Measurements from ENCODE around the gene APOA4. TPM values are rescaled to one million over a fixed set of nuclear protein-coding genes. Genes with fewer than 3 reads are reported as not detected.

The APOA4 gene
- not detected for total RNA-seq
- long read RNA-seq = 0 reads

DNA sequence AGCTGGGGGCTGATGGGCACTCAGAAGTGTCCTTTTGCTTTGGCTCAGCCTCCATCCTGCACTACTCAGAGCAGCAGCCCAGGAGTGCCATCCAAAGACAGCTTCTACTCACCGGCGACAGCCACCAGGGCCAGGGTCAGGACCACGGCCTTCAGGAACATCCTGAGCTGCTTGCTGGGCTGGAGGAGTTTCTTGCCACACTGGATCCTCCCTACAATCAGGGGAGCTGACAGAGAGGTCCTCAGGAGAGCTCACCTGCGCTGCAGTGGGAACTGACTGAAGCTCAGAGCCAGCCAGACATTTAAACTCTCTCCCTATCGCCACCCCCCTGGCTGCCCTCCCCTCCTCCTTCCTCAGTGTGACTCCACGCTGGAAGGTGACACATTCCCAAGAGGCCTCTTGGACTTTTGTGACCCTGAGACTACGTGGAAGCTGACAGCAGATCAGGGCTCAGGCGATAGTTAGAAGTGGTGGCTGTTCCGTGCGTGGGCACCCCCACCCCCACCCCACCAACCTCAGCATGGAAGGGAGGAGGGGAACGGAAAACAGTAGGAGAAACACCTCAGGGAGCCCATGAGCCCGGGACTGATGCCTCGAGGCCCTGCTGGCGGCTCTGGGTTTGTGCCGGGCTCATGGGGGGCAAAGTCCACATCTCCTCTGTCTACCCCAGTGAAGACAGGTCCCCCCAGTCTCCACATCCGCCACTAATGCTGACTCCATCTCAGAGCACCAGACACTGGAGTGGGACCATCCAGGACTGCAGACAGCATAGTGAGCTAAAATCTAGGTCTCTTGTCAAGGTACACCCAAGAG lies at the start of gene APOA4:
TSS of gene APOA4 (minus strand) at position 274 of the 813 bp plus-strand sequence. CDS start at position 161, 113 bp downstream.
- intact Hi-C loops (cut with DNase I) = no loop called here
- DNase-seq (ENCODE audit: missing footprints) = no peak
- ATAC-seq = no peak

DNA sequence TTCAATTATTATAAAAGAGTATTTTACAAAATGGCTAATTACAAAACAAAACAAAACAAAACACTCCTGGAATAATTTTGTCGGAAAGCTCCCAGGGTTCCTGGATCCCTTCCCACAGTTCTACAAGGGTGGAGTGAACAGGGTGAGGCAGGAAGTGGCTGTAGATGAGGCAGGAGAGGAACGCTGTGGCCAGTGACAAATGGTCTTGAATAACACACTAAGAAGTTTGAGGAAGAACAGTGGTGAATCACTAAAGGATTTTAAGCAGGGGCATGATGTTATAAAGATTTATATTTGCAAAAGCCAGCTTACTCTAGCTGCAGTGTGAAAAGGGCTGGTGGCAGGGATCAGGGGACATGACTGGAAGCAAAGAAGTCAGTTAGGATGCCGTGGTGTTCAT lies 48.1 kb upstream of the APOA4 start:
- intact Hi-C loops (cut with DNase I) = no loop called here
- DNase-seq (ENCODE audit: missing footprints) = no peak
- no peak for ATAC-seq

DNA sequence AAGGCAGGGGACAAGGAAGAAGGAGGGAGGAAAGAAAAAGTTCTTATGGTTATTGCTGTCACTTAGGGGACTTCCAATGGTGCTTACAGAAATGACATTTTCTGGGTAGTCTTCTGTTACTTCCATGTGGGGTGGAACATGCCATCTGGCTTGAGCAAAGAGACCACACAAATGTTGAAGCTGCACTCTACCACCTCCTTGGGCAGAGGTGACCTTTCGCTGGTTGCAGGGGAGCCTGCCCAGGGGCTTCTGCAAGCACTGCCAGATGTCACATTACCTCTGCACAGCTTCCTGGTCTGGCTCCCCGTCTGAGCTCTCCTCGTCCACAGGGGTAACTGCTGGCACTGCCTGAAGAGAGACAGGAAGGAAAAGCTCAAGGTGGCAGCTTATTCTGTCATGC lies 47.0 kb upstream of the APOA4 start:
- no peak for ATAC-seq
- no peak for DNase-seq (ENCODE audit: missing footprints)
- intact Hi-C loops (cut with DNase I) = no loop called here

DNA sequence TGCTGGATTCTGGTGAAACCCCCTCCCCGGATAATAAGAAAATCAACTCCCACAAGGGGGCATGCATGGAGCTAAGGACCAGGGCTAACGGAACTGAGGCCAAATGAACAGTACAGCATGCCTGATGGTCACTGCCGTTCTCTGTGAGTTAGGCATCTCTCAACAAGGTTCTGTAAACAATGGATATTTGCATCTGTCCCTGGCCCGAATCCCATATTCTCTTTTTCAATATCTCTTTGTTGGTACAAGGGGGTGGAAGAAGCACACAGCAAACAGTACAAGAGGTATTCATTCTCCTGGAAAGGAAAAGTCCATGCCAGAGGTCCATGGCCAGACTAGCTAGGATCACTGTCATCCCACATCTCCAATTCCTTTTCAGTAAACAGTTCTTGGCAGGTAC lies 46.5 kb upstream of the APOA4 start:
- ATAC-seq (no peak), DNase-seq (ENCODE audit: missing footprints) (no peak)
- intact Hi-C loops (cut with DNase I) = no loop called here

DNA sequence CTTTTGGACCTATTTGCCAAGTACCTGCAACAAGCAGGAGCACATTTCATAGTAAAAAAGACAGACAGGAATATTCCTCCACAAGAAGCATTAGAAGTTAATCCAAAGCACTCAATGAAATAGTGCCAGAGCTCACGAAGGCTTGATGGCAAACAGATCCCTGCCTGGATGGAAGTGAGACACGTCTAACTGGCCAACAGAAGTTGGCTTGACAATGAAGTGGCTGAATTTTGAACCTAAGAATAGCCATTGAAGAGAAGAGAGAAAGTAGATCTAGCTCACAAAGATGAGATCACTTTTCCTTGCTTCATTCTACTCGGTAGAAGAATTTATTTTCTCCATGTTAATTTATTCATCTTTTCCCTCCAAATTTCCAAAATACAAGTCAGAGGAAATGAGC lies 45.0 kb upstream of the APOA4 start:
- DNase-seq (ENCODE audit: missing footprints) (no peak), ATAC-seq (peak; percentile 62)
- intact Hi-C loops (cut with DNase I) = no loop called here

DNA sequence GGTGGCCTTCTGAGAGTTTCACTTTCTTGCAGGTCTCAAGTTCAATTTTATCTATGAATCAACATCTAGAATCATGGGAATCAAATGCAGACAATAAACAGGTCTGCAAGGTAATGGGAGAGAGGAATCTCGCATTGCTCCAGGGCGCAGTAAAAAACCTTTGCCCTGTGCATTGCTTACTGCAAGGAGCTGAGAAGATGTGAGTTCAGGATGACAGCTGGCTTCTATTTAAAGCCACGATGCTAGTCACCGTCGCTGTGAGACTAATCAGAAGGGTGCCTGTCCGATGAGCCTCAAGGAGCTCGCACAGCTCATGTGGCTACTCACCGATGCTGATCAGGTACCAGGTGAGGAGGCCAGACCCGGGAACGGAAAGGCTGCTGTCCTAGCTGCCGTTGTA lies 44.5 kb upstream of the APOA4 start:
- intact Hi-C loops (cut with DNase I) = no loop called here
- DNase-seq (ENCODE audit: missing footprints) = no peak
- ATAC-seq = peak; percentile 11

DNA sequence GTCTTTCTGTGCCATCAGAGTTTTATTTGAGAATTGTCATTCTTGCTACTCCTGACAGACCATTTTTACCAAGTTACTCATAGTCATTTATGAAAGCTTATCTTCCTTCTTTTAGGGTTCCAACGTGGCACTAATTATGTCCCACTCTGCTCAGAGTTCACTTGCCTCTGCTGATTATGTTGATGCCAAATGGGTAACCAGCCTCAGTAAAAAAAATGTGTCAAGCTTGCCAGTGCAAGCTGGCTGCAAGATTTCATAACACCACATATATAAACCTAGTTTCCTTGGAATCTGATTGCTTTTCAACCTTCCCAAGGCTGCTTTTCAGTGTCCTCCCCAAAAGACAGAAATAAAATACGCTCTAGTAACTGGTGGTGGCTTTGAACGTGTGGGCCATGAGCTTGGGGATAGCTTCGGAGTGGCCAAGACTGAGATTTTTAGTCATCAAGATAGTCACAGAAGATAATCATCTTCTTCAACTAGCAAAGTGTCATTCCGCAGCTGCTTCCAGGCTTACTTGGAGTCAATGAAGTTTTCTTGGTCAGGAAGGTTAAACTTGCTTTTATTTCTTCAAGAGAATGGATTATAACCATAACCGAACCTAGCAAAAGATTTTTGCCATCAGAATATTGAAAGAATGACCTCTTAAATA lies 43.8 kb upstream of the APOA4 start:
- intact Hi-C loops (cut with DNase I) = no loop called here
- DNase-seq (ENCODE audit: missing footprints) = no peak
- ATAC-seq = peak; percentile 49

DNA sequence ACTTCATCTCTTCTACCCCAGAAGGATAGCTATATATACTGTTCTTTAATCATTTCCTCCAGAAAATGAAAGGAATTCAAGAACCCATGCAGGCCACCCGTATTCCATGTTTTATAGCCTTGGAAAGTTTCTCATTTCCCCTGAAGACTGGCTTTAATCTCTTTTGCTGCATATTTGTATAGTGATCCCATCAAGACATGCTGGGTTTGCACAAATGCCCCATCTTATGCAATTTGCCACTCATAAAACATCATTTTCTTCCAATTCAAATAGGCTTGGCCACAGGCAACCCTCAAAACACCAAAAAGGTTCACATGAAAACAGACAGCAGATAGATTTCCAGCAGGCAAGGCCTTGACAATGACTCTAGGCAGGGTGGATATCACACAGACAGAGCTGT lies 42.6 kb upstream of the APOA4 start:
- ATAC-seq (no peak), DNase-seq (ENCODE audit: missing footprints) (no peak)
- intact Hi-C loops (cut with DNase I) = no loop called here

DNA sequence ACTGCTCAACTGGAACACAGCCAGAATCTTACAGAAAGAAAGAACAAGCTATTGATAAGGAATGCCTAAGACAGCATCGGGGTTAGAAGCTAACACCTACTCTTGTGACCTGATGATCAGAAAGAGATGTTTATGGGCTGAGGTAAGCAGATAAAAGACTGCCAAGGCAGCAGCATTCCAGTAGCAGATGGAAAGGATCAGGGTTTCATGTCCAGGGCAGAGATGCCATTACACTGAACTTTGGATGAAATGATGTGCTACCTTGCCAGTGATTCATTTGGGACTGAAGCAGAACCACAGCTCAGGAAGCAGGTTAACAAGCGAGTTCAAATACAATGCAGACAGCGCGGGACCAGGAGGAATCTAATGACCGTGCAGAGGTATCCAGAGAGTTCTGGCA lies 41.4 kb upstream of the APOA4 start:
- ATAC-seq (no peak), DNase-seq (ENCODE audit: missing footprints) (no peak)
- intact Hi-C loops (cut with DNase I) = no loop called here

DNA sequence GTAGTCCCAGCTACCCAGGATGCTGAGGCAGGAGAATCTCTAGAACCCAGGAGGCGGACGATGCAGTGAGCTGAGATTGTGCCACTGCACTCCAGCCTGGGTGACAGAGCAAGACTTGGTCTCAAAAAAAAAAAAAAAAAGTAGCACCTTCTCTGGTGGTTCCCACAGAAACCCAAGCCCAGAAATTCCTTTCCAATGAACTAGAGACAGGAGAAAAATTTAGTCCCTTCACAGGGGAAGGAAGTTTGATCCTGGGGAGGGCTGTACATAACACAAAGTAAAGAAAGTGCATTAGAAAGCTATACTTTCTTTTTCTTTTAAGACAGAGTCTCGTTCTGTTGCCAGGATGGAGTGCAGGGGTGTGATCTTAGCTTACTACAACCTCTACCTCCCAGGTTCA lies 39.8 kb upstream of the APOA4 start:
- intact Hi-C loops (cut with DNase I) = no loop called here

DNA sequence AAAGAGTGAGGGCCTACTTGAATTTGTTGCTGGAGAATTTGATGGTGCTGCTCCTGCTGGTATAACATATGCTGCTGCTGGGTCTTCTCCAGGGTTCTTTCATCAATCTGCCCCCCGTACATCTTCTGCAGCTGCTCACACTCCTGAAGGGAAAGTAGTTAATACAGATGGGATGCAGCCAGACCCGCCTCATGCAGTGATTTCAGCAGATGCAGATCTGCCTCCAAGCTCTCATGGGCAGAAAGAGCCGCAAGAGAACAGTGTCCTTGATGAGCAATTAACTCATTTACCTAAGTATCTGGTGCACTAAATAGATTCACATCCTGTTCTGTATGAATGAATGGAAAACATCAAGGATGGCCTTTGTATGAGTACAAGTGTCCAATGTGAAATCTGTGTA lies 39.1 kb upstream of the APOA4 start:
- intact Hi-C loops (cut with DNase I) = no loop called here
- no peak for ATAC-seq
- no peak for DNase-seq (ENCODE audit: missing footprints)

More for the DNA sequence above, 39.8 kb upstream of the APOA4 start:
- ATAC-seq (no peak), DNase-seq (ENCODE audit: missing footprints) (no peak)

DNA sequence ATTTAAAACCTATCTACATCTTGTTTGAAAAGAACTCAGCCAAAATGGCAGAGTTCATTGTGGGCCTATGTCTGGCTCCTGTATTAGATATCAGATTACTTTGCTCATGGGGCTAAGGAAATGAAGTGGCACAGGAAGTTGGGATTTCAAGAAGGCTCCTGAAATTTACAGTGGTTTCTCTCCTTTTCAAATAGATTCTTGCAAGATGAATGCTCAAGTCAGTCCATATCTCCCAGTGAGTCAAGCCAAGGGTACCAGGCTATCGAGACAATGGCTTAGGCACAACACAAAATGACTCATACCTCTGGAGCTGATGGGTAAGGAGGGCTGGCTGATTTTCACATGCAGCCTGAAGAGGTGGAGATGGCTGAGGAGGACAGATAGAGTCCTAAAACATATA lies 38.4 kb upstream of the APOA4 start:
- no peak for ATAC-seq
- intact Hi-C loops (cut with DNase I) = no loop called here
- DNase-seq (ENCODE audit: missing footprints) = no peak

DNA sequence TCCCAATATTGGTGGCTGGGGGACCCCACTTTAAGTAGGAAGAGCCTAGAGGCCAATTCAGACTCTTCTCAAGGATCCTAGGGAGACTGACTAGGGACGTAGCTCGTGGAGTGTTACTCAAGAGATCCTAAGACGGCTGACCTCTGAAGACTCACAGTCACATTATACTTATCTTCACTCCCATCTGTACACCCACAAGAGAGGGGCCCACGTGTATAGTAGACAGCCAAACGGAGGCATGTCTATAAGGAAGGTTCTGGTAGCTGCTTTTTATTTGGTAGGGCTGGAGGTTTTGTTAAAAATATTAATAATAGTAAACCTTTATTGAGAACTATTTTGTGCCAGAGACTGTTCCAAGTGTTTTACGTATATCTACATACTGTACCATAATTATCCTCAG lies 37.2 kb upstream of the APOA4 start:
- DNase-seq (ENCODE audit: missing footprints) = no peak
- intact Hi-C loops (cut with DNase I) = no loop called here
- ATAC-seq = no peak

DNA sequence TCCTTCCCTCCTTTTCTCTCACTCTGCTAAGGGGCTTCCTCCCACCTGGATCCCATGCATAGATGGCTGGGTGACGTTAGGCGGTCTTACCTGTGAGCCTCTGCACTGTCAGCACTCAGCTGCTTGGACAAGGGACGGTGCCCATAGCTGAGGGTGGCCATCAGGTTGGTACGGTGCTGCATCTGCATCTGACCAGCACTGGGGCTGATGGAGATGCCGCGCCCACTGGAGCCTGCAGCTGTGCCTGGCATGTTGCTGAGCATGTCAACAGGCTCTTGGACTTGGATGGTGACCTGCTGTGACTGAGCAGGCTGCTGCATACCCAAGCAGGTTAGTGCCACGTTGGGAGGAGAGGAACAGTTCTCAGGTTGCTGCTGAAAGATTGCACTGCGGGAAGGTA lies 36.1 kb upstream of the APOA4 start:
- DNase-seq (ENCODE audit: missing footprints) (no peak), ATAC-seq (no peak)
- intact Hi-C loops (cut with DNase I) = no loop called here

DNA sequence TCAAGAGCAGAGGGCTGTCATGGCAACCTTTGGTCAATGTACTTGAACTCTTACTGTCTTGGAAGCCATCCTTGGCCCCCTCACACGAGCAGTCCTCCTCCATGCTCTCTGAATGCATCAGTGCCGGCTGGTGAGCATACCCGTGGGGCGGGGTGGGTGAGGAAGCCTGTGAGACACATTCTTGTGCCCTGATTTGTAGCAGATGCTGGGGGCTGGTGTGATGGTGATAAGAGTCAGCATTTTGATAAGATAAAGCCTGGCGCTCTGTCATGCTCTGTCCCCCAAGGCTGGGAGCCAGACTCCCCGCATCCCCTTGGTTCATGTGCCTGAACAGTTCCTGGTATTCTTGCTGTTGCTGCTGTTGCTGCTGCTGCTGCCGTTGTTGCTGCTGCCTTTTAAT lies 34.8 kb upstream of the APOA4 start:
- ATAC-seq = no peak
- intact Hi-C loops (cut with DNase I) = no loop called here

DNA sequence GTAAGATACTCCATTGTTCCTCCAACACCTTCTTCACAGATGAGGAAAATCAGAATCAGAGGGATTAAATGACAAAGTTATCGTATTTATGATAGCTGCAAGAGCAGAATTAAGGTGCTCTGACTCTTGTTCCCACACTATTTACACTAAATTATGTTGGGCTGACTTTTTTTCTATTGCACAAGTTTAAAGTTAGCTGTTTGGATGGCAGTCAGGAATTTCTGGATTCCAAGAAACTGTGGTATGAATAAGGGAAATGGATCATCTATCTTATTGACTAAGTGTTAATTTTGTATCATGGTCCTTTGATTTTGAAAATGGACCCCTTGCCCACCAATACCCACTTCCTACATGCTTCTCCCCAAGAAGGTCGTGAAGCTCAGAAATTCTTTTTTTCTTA lies 34.2 kb upstream of the APOA4 start:
- no peak for DNase-seq (ENCODE audit: missing footprints)
- intact Hi-C loops (cut with DNase I) = no loop called here
- ATAC-seq = no peak

More for the DNA sequence above, 34.8 kb upstream of the APOA4 start:
- peak; percentile 44 for DNase-seq (ENCODE audit: missing footprints)

DNA sequence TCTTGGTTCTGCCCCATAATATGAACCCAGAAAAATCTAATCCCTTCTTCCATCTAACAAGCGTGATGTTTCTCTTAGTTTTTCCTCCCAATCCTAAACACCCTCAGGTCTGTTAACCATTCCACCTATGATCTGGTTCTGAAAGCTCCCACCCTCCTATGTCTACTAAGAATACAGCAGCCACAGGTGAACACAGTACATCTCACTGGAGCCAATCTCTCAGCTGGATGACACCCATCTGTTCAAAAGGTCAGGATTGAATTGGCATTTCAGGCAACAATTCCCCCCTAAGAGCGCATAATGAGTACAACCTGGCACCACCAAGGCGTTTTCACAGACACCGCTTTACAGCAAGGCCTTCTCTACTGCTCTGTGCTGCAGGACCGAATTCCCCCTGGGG lies 33.3 kb upstream of the APOA4 start:
- no peak for DNase-seq (ENCODE audit: missing footprints)
- ATAC-seq = no peak
- intact Hi-C loops (cut with DNase I) = no loop called here

DNA sequence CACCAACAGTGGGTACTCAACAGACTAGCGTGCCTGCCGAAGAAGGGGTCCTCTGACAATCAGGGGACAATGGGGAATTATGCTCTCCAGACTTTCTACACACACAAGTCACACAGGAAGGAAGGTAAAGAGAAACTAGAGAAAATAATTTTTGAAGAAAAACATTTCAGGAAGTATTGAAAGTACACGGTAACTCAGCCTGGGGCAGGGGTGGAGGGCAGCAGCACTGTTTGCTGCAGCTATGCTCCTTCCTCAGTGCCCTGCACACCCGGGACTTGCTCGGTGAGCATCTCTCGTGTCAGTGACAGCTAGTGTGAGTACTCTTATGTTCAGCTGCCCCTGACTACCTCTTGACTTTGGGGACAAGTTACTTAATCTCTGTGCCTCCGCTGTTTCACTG lies 32.3 kb upstream of the APOA4 start:
- DNase-seq (ENCODE audit: missing footprints) (no peak), ATAC-seq (no peak)
- intact Hi-C loops (cut with DNase I) = no loop called here

DNA sequence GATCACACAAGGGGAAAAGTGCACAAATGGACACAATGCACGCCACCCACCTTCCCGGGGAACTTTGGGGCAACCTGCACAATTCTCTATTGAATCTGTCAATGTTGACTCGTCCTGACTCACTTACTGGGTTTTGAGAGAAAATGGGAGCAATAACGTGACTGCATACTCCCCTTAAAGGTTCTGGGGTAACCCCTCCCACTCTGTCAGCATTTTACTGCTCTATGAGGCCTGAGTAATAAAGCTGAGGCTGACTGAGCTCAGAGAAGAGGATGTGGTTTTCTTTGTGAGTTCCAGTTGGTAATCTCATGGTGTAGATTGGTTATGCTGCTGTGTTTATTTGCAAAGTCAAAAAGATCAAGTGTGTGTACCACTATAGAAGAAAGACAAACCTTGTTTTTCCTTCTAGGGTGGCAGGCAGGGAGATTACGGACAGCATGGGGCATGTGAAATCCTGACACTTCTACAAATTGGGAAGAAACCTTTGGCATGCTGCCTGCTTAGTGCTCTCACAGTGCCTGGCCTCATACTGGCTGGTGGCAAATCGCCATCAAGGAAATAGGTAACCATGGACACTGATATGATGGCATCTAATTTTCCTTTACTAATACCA lies 30.5 kb upstream of the APOA4 start:
- ATAC-seq (no peak), DNase-seq (ENCODE audit: missing footprints) (no peak)
- intact Hi-C loops (cut with DNase I) = no loop called here

All from Right ventricle myocardium inferior (tissue), 1 donor.